K562 (cell line): Measurements from ENCODE around the gene TSPAN1. TPM values are rescaled to one million over a fixed set of nuclear protein-coding genes. Genes with fewer than 3 reads are reported as not detected.
A peak's percentile ranks its signal among the peaks of the same experiment; 100 is the strongest.

Experiments
- ATAC-seq: fragments of 200-7000 bp; cut with Tn5 transposase; 3 replicates; pipeline ENCODE4 v1.9.1; 2020; ENCODE audit warnings: moderate library complexity
- BruUV-seq: library from RNA; stranded (reverse); fragments of 400-500 nt; replicated peaks from 2 replicates; lab custom pipeline; 2021; lab: Mats Ljungman, UMichigan
- CTCF ChIA-PET: fragments of 300-600 bp; formaldehyde crosslinking; extraction: SDS; loops from one replicate; lab custom pipeline; 2021; ENCODE audit warnings: low intra/inter-chr PET ratio; lab: Yijun Ruan, JAX
- POLR2A ChIA-PET: fragments of 300-600, 350-650 bp; sonication (Branson Sonifier 250); formaldehyde crosslinking; extraction: SDS; loops from one replicate; lab custom pipeline; 2021; ENCODE audit warnings: antibody characterized with exemption, inconsistent platforms; lab: Yijun Ruan, JAX
- DNase-seq, 4 experiments: peaks; one replicate each; pipeline versions ENCODE4 v3.0.0 to v3.0.0-alpha.2; 2011 to 2018; ENCODE audit warnings: low spot score in 3 of 4, mixed read lengths in 3 of 4; ENCODE audit errors: extremely low read depth in 1 of 4
- FAIRE-seq: peaks from 2 replicates; lab custom pipeline; 2011; peaks lifted over from hg19 to GRCh38; lab: Jason Lieb, UNC
- H2AFZ ChIP-seq: 2 replicates; pipeline ENCODE4 v1.6.0; 2011; ENCODE audit warnings: low read depth, low read length, control low read depth, inconsistent platforms
- H3K27ac ChIP-seq: fragments of 200-600 bp; 3 replicates; pipeline ENCODE4 v1.8.0; 2011; ENCODE audit warnings: low read depth, mild to moderate bottlenecking, control low read depth, inconsistent platforms, low read length, moderate library complexity, mixed read lengths; ENCODE audit errors: extremely low read depth
- H3K27me3 ChIP-seq, 2 experiments: fragments of 300-600 bp in 1 of 2; 2 replicates in 1 of 2; 3 replicates in 1 of 2; pipeline versions ENCODE4 v1.6.0 to v1.8.0; 2011; ENCODE audit warnings: inconsistent platforms in 2 of 2, low read length in 2 of 2, mild to moderate bottlenecking in 1 of 2, mixed read lengths in 1 of 2, moderate library complexity in 1 of 2; ENCODE audit not compliant: control insufficient read depth in 2 of 2, insufficient read depth in 2 of 2
- H3K36me3 ChIP-seq: fragments of 300-600 bp; 3 replicates; pipeline ENCODE4 v1.8.0; 2011; ENCODE audit warnings: mild to moderate bottlenecking, low read length, inconsistent platforms; ENCODE audit not compliant: control insufficient read depth, insufficient read depth
- H3K4me1 ChIP-seq, 2 experiments: fragments of 200-600 bp in 1 of 2; replicated peaks in 1 of 2; 2 replicates in 1 of 2; 3 replicates in 1 of 2; pipeline versions ENCODE4 v1.5.1 to v1.8.0; 2011; ENCODE audit warnings: inconsistent platforms in 2 of 2, low read length in 2 of 2, mild to moderate bottlenecking in 1 of 2, mixed read lengths in 1 of 2, moderate library complexity in 1 of 2; ENCODE audit not compliant: control insufficient read depth in 2 of 2, insufficient read depth in 2 of 2
- H3K4me2 ChIP-seq: 2 replicates; pipeline ENCODE4 v1.6.1; 2011; ENCODE audit warnings: low read length, control low read depth, inconsistent platforms, mixed read lengths; ENCODE audit not compliant: insufficient read depth
- H3K4me3 ChIP-seq: fragments of 200-600 bp; sonication (generic), shearing (Covaris generic); 2 replicates; pipeline ENCODE4 v1.5.1; 2016; ENCODE audit warnings: control low read depth, inconsistent platforms
- H3K79me2 ChIP-seq: fragments of 200-600 bp; 3 replicates; pipeline ENCODE4 v1.8.0; 2011; ENCODE audit warnings: low read length, inconsistent platforms; ENCODE audit not compliant: control insufficient read depth, insufficient read depth
- H3K9ac ChIP-seq, 2 experiments: 2 replicates each; pipeline versions ENCODE4 v1.6.0 to v1.6.1; 2011; ENCODE audit warnings: low read depth in 2 of 2, low read length in 2 of 2, control low read depth in 1 of 2, inconsistent platforms in 1 of 2, mild to moderate bottlenecking in 1 of 2, mixed read lengths in 1 of 2; ENCODE audit not compliant: insufficient read depth in 1 of 2
- H3K9me1 ChIP-seq: one replicate; pipeline ENCODE4 v1.6.0; 2011; ENCODE audit warnings: inconsistent platforms, mild to moderate bottlenecking, low read length, moderate library complexity; ENCODE audit not compliant: control insufficient read depth, insufficient read depth
- H3K9me3 ChIP-seq: replicated peaks from 2 replicates; pipeline ENCODE4 v1.5.1; 2011; ENCODE audit warnings: low read depth, low read length, inconsistent platforms; ENCODE audit not compliant: control insufficient read depth, insufficient read depth
- H4K20me1 ChIP-seq: replicated peaks from 2 replicates; pipeline ENCODE4 v1.6.1; 2011; ENCODE audit warnings: low read length, inconsistent platforms, mixed read lengths; ENCODE audit not compliant: control insufficient read depth, insufficient read depth
- FOSL1 ChIP-seq: fragments of 200-800 bp; sonication (Bioruptor generic); conservative IDR thresholded peaks from 2 replicates; pipeline ENCODE4 v1.6.1; 2016; ENCODE audit warnings: missing genetic modification characterization, missing compliant biosample characterization
- HNRNPUL1 ChIP-seq: fragments of 200-400 bp; formaldehyde crosslinking; IDR thresholded peaks from 2 replicates; pipeline ENCODE4 v1.6.1; 2017; ENCODE audit warnings: low read length
- NFIC ChIP-seq: fragments of 450-650 bp; IDR thresholded peaks from 2 replicates; pipeline ENCODE4 v1.6.1; 2017; ENCODE audit warnings: mild to moderate bottlenecking, inconsistent platforms
- NFYB ChIP-seq: IDR thresholded peaks from 2 replicates; pipeline ENCODE4 v1.6.1; 2011; ENCODE audit warnings: mild to moderate bottlenecking, moderate library complexity; ENCODE audit not compliant: insufficient read length; ENCODE audit errors: extremely low read depth
- POLR2A ChIP-seq: fragments of 450-650 bp; conservative IDR thresholded peaks from 2 replicates; pipeline ENCODE4 v1.6.1; 2016
- SPI1 ChIP-seq: IDR thresholded peaks from 2 replicates; pipeline ENCODE4 v1.6.1; 2011; ENCODE audit warnings: low read depth, low read length, control low read depth, borderline replicate concordance
- WGBS: fragments of 100-300 bp; shearing (Covaris generic); methylation state at CpG from one replicate; pipeline ENCODE4 v1.1.6; 2016; ENCODE audit warnings: low coverage, mixed read lengths; ENCODE audit not compliant: insufficient coverage; ENCODE audit errors: missing lambda C conversion rate; 5-methylcytosine and 5-hydroxymethylcytosine counted together
- in situ Hi-C: fragments of 300-500 bp; cut with MboI; formaldehyde crosslinking; loops from 4 replicates; pipeline ENCODE4 v1.15.0; 2018; ENCODE audit warnings: inconsistent platforms, mixed read lengths
- intact Hi-C: fragments of 100-400 bp; cut with micrococcal nuclease; formaldehyde crosslinking; loops from 2 replicates; pipeline ENCODE4 v1.14.2; 2022
- polyA plus RNA-seq, 8 experiments: library from polyadenylated mRNA; depleted of rRNA in 4 of 8; stranded (reverse) in 5 of 8; unstranded in 3 of 8; fragments of >200 nt; fragmentation: Nextera tagmentation in 2 of 8; fragmentation: Illumina TruSeq in 1 of 8; extraction: Ambion mirVana in 2 of 8; extraction: Trizol in 1 of 8; gene quantifications; 2 replicates each; pipeline versions ENCODE4 v1.2.1 to v1.2.3, GENCODE V29; 2011 to 2014; ENCODE audit warnings: inconsistent platforms in 1 of 8, missing spikeins in 1 of 8
- total RNA-seq, 7 experiments: library from RNA; depleted of rRNA in 6 of 7; stranded (reverse); fragments of >200 nt in 6 of 7; fragmentation: Illumina TruSeq in 2 of 7; extraction: Trizol in 2 of 7; gene quantifications; 2 replicates each; pipeline versions ENCODE4 v1.2.1 to v1.2.3, GENCODE V29; 2011 to 2021; ENCODE audit warnings: low replicate concordance in 1 of 7

TSPAN1 gene
- total and polyA plus RNA-seq, 9 of the 15 experiments (the other 6 are each of a cell fraction or from before 2014, with no cell fraction given): 0.58 TPM; not detected in 8

- Histone ChIP-seq H3K9me3 (no peaks in the 10 kb centered on the region), H3K36me3 (peaks cover 7% of the 10 kb centered on the region; the same call in 2 of the 3 replicates), H3K4me3 (no peak overlapping the region), H2AFZ (no peak overlapping the region), H3K27ac (no peak overlapping the region), H4K20me1 (no peaks in the 10 kb centered on the region; the same call in 1 of the 2 replicates), H3K27me3 (no peaks in the 10 kb centered on the region), H3K79me2 (no peaks in the 10 kb centered on the region), H3K4me2 (no peak overlapping the region), H3K9ac (no peak overlapping the region), H3K4me1 (peaks cover 19 to 22% of the 10 kb centered on the region in 2 experiments), H3K9me1 (peaks cover 5% of the 10 kb centered on the region)
- no peak for DNase-seq
- intact Hi-C loops: loop anchor here (5.0 kb wide), 1 partner anchor 164 kb away; no protein-coding TSS in a partner anchor
- no peak for FAIRE-seq
- ChIA-PET POLR2A (interaction anchor here (0.6 to 4.1 kb wide), 16 partner anchors 8 to 661 kb away, joined by 3 to 19 read pairs (median 4); partner anchors contain the start of genes PIK3R3, PRDX1 and TSPAN1), CTCF (interaction anchor here (2.3 kb wide), 1 partner anchor 146 kb away, joined by 6 read pairs; no protein-coding TSS in a partner anchor)
- in situ Hi-C loops: loop anchor here (25.0 kb wide), 1 partner anchor 546 kb away; no protein-coding TSS in a partner anchor
- ATAC-seq: no peak
- peak; percentile 55 for TF ChIP-seq NFIC
- 0 out of 2 replicates have a peak, but pooled peaks have one; percentile 35 for TF ChIP-seq SPI1
- TF ChIP-seq HNRNPUL1: no peak
- peak; percentile 26 for TF ChIP-seq NFYB
- no peak for TF ChIP-seq POLR2A
- peak; percentile 47 for TF ChIP-seq FOSL1 (tag)
- BruUV-seq: no TSS peak
- WGBS: 32% methylated on average over 8 of the region's 8 CpGs
Measured at GRCh38 chr1:46183079-46183847, 8.4 kb downstream of the TSPAN1 start.
